ENCODE measurements around the gene SCN4A. TPM values are rescaled to one million over a fixed set of nuclear protein-coding genes. Genes with fewer than 3 reads are reported as not detected.

Gene SCN4A
- total RNA-seq, 2 donors from 2014 or later: 3.9 to 4.4 TPM

DNA sequence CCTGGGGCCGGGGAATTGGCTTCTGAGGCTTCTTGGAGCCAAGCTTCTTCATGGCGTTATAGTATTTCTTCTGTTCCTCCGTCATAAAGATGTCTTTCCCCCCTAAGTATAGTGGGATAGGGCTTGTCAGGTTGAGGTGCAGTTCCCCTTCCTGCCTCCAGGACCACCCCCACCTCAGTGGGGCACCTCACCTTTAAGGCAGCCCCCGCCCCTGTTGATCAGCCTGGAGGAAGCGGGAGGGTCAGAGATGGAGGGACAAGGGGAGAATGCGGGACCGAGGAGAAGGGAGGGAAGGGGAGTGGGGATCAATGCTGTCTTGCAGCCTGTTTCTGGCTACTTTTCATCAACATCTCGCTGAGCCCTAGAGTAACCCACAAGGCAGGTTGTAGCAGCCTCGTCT lies 29.0 kb downstream of the SCN4A start:
- Histone ChIP-seq H3K9me3 (ENCODE audit: control insufficient read depth, low read length) (no peaks in the 10 kb centered on the region), H3K4me3 (ENCODE audit: low read length) (no peak overlapping the region), H3K9ac (ENCODE audit: extremely low read depth, low read length, poor library complexity, severe bottlenecking) (no peak overlapping the region), H3K4me1 (ENCODE audit: control insufficient read depth, insufficient read depth, low read length) (no peaks in the 10 kb centered on the region), H3K27ac (ENCODE audit: low read depth, low read length) (no peak overlapping the region), H3K36me3 (ENCODE audit: control insufficient read depth, insufficient read depth, low read length) (no peaks in the 10 kb centered on the region), H3K27me3 (ENCODE audit: control insufficient read depth, insufficient read depth, low read length, poor library complexity, severe bottlenecking) (no peaks in the 10 kb centered on the region)
- H3K27me3 Mint-ChIP-seq (ENCODE audit: insufficient read depth): peaks cover 2% of the 10 kb centered on the region
- H3K9me3 Mint-ChIP-seq: no peaks in the 10 kb centered on the region
- no peak for DNase-seq
- H3K27ac Mint-ChIP-seq: no peak overlapping the region
- no peaks in the 10 kb centered on the region for H3K4me1 Mint-ChIP-seq
- H3K36me3 Mint-ChIP-seq (ENCODE audit: low read depth): no peaks in the 10 kb centered on the region
- TF ChIP-seq, protein P1, sequence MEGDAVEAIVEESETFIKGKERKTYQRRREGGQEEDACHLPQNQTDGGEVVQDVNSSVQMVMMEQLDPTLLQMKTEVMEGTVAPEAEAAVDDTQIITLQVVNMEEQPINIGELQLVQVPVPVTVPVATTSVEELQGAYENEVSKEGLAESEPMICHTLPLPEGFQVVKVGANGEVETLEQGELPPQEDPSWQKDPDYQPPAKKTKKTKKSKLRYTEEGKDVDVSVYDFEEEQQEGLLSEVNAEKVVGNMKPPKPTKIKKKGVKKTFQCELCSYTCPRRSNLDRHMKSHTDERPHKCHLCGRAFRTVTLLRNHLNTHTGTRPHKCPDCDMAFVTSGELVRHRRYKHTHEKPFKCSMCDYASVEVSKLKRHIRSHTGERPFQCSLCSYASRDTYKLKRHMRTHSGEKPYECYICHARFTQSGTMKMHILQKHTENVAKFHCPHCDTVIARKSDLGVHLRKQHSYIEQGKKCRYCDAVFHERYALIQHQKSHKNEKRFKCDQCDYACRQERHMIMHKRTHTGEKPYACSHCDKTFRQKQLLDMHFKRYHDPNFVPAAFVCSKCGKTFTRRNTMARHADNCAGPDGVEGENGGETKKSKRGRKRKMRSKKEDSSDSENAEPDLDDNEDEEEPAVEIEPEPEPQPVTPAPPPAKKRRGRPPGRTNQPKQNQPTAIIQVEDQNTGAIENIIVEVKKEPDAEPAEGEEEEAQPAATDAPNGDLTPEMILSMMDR (conservative IDR thresholded peaks at IDR 0.05): peak; percentile 52
- no peak overlapping the region for H3K4me3 Mint-ChIP-seq
- WGBS, 2 experiments (ENCODE audit: insufficient coverage in 1 of 2, insufficient read length in 1 of 2): 79 to 100% methylated on average over 1 to 9 of the region's 9 CpGs

DNA sequence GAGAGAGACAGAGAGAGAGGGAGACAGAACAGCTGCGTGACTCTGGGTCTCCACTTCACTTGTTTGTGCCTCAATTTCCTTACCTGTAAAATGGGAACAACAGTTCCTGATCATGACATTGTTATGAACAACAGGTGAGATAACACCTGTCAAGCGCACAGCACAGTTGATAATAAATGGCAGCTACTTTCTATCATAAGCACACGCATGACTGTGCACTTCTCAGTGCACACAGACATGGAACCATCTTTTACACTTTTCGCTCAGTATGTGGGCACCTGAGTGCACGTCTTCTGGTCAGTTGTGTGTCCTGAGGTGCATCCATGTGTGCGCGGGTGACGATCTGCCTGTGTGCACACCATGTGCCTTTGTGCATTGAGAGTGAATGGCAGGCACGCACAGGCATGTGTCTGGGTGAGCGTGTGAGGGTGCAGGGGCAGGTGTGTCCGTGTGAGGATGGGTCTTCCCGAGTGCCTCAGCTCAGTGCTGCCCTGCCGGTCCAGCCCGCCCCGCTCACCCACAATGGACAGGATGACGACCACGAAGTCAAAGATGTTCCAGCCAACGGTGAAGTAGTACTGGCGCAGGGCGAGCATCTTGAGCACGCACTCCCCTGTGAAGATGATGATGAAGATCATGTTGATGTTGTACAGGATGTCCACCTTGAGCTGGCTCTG lies 30.3 kb downstream of the SCN4A start:
- Mint-ChIP-seq H3K27me3 (ENCODE audit: insufficient read depth) (peaks cover 2% of the 10 kb centered on the region), H3K4me3 (no peak overlapping the region), H3K27ac (no peak overlapping the region), H3K4me1 (no peaks in the 10 kb centered on the region), H3K9me3 (no peaks in the 10 kb centered on the region), H3K36me3 (ENCODE audit: low read depth) (no peaks in the 10 kb centered on the region)
- H3K27ac ChIP-seq (ENCODE audit: low read depth, low read length): no peak overlapping the region
- no peaks in the 10 kb centered on the region for H3K27me3 ChIP-seq (ENCODE audit: control insufficient read depth, insufficient read depth, low read length, poor library complexity, severe bottlenecking)
- DNase-seq: no peak
- 92 to 93% methylated on average over 19 to 21 of the region's 21 CpGs for WGBS, 2 experiments (ENCODE audit: insufficient coverage in 1 of 2, insufficient read length in 1 of 2)
- no peaks in the 10 kb centered on the region for H3K36me3 ChIP-seq (ENCODE audit: control insufficient read depth, insufficient read depth, low read length)
- no peak overlapping the region for H3K4me3 ChIP-seq (ENCODE audit: low read length)
- TF ChIP-seq, protein P1 (conservative IDR thresholded peaks at IDR 0.05): no peak
- no peaks in the 10 kb centered on the region for H3K4me1 ChIP-seq (ENCODE audit: control insufficient read depth, insufficient read depth, low read length)
- no peaks in the 10 kb centered on the region for H3K9me3 ChIP-seq (ENCODE audit: control insufficient read depth, low read length)
- H3K9ac ChIP-seq (ENCODE audit: extremely low read depth, low read length, poor library complexity, severe bottlenecking): no peak overlapping the region

DNA sequence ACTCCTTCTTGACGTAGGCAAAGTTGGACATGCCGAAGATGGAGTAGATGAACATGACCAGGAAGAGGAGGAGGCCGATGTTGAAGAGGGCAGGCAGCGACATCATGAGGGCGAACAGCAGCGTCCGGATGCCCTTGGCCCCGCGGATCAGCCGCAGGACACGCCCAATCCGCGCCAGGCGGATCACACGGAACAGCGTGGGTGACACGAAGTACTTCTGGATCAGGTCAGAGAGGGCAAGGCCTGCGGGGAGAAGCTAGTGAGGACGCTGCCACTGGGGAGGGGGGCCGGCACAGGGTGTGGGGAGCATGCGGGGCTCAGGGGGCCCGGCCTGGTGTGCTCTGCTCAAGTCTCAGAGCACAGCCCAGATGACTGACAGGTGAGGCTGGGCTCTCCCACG lies 31.0 kb downstream of the SCN4A start:
- Histone ChIP-seq H3K4me3 (ENCODE audit: low read length) (no peak overlapping the region), H3K27me3 (ENCODE audit: control insufficient read depth, insufficient read depth, low read length, poor library complexity, severe bottlenecking) (no peaks in the 10 kb centered on the region), H3K9me3 (ENCODE audit: control insufficient read depth, low read length) (no peaks in the 10 kb centered on the region), H3K4me1 (ENCODE audit: control insufficient read depth, insufficient read depth, low read length) (no peaks in the 10 kb centered on the region), H3K9ac (ENCODE audit: extremely low read depth, low read length, poor library complexity, severe bottlenecking) (no peak overlapping the region), H3K27ac (ENCODE audit: low read depth, low read length) (no peak overlapping the region), H3K36me3 (ENCODE audit: control insufficient read depth, insufficient read depth, low read length) (no peaks in the 10 kb centered on the region)
- Mint-ChIP-seq H3K27me3 (ENCODE audit: insufficient read depth) (peaks cover 2% of the 10 kb centered on the region), H3K9me3 (no peaks in the 10 kb centered on the region), H3K4me1 (no peaks in the 10 kb centered on the region), H3K27ac (no peak overlapping the region), H3K36me3 (ENCODE audit: low read depth) (no peaks in the 10 kb centered on the region), H3K4me3 (no peak overlapping the region)
- TF ChIP-seq, protein P1 (conservative IDR thresholded peaks at IDR 0.05): no peak
- DNase-seq: no peak
- WGBS, 2 experiments (ENCODE audit: insufficient coverage in 1 of 2, insufficient read length in 1 of 2): 95% methylated on average over 13 to 23 of the region's 23 CpGs

All from endodermal cell (in vitro differentiated cells).